Right atrium auricular region (tissue), 2 donors: Measurements from ENCODE around the gene TFDP2. TPM values are rescaled to one million over a fixed set of nuclear protein-coding genes. Genes with fewer than 3 reads are reported as not detected.
A peak's percentile ranks its signal among the peaks of the same experiment; 100 is the strongest.

Experiments
- DNase-seq: peaks from one replicate; pipeline ENCODE4 v3.0.0-alpha.2; 2019; ENCODE audit warnings: low spot score
- H3K27ac ChIP-seq, 2 donors: fragments of 200-600 bp; sonication (generic); 1 replicate in 1 of 2; 2 replicates in 1 of 2; pipeline ENCODE4 v1.5.1; 2016 to 2019
- H3K27me3 ChIP-seq, 2 donors: fragments of 200-600 bp; sonication (generic); one replicate each; pipeline versions ENCODE4 v1.5.1 to v1.6.0; 2017 to 2019
- H3K36me3 ChIP-seq: fragments of 200-600 bp; sonication (generic); one replicate; pipeline ENCODE4 v1.5.1; 2016
- H3K4me1 ChIP-seq, 2 donors: fragments of 200-600 bp; sonication (generic); one replicate each; pipeline versions ENCODE4 v1.5.1 to v1.6.0; 2017 to 2019
- H3K4me3 ChIP-seq, 2 donors: fragments of 200-600 bp; sonication (generic); 1 replicate in 1 of 2; 2 replicates in 1 of 2; pipeline ENCODE4 v1.5.1; 2017 to 2019; ENCODE audit warnings: mild to moderate bottlenecking in 1 of 2, moderate library complexity in 1 of 2
- H3K9me3 ChIP-seq, 2 donors: fragments of 200-600 bp; sonication (generic); one replicate each; pipeline ENCODE4 v1.5.1; 2019
- total RNA-seq, 2 donors: library from RNA; depleted of rRNA; stranded (reverse); fragments of >200 nt; gene quantifications; one replicate each; pipeline ENCODE4 v1.1.0, GENCODE V29; 2016
- TF ChIP-seq, protein P1 (sequence below), 2 donors: fragments of 200-600 bp; sonication (generic); IDR thresholded peaks; one replicate each; pipeline ENCODE4 v1.5.1; 2019; ENCODE audit warnings: antibody characterized with exemption in 2 of 2

Gene TFDP2
- total RNA-seq, 2 donors from 2014 or later, result 30.2 to 59.3 TPM

DNA sequence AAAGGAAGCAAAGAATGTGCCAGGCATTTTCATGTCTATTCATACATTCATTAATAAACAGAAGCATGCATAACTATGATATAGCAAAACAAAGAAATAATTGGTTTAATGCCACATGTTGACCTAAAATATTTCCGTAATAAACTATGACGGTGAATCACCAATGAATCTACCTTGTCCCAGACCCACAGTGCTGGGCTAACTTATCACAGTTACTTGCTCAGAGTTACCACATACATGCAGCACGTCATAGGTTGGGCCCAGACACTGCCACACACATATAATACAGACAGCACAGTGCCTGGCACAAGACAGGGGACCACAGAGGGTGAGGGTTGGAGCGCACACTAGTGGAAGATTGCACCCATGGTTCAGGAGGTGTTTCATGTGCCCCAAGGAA, 186.0 kb downstream of the TFDP2 start:
- no peaks in the 10 kb centered on the region for H3K9me3 ChIP-seq
- H3K27me3 ChIP-seq, result no peaks in the 10 kb centered on the region
- TF ChIP-seq, protein P1, sequence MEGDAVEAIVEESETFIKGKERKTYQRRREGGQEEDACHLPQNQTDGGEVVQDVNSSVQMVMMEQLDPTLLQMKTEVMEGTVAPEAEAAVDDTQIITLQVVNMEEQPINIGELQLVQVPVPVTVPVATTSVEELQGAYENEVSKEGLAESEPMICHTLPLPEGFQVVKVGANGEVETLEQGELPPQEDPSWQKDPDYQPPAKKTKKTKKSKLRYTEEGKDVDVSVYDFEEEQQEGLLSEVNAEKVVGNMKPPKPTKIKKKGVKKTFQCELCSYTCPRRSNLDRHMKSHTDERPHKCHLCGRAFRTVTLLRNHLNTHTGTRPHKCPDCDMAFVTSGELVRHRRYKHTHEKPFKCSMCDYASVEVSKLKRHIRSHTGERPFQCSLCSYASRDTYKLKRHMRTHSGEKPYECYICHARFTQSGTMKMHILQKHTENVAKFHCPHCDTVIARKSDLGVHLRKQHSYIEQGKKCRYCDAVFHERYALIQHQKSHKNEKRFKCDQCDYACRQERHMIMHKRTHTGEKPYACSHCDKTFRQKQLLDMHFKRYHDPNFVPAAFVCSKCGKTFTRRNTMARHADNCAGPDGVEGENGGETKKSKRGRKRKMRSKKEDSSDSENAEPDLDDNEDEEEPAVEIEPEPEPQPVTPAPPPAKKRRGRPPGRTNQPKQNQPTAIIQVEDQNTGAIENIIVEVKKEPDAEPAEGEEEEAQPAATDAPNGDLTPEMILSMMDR (IDR thresholded peaks at IDR 0.05), result no peak
- no peak overlapping the region for H3K27ac ChIP-seq
- DNase-seq, result peak; percentile 26
- no peak overlapping the region for H3K4me3 ChIP-seq
- H3K36me3 ChIP-seq, result peaks cover 19% of the 10 kb centered on the region
- H3K4me1 ChIP-seq, result no peaks in the 10 kb centered on the region

DNA sequence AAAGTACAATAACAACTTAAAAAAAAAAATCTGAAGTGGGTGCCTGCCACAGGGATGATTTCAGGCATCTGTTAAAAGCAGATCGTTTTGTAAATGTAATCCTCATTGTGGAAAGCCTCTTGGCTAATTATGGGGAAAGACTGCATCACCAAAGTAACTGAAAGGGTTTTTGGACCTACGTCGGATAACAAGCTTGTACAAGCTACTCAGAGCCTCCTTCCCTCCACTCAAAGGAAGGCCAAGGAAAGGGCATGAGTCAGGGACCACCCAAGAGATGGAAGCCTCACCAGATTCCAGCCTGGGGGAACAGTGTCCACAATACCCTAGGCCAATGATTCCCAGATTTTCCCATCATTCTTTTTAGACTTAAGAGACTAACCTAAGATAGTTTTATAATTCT, 188.6 kb downstream of the TFDP2 start:
- peak; percentile 58 for DNase-seq
- Histone ChIP-seq H3K9me3 (no peaks in the 10 kb centered on the region), H3K27ac (peak overlapping the region; percentile 37 to 68), H3K36me3 (peaks cover 25% of the 10 kb centered on the region), H3K4me3 (no peak overlapping the region), H3K27me3 (no peaks in the 10 kb centered on the region), H3K4me1 (no peaks in the 10 kb centered on the region)
- TF ChIP-seq, protein P1 (IDR thresholded peaks at IDR 0.05), result no peak

DNA sequence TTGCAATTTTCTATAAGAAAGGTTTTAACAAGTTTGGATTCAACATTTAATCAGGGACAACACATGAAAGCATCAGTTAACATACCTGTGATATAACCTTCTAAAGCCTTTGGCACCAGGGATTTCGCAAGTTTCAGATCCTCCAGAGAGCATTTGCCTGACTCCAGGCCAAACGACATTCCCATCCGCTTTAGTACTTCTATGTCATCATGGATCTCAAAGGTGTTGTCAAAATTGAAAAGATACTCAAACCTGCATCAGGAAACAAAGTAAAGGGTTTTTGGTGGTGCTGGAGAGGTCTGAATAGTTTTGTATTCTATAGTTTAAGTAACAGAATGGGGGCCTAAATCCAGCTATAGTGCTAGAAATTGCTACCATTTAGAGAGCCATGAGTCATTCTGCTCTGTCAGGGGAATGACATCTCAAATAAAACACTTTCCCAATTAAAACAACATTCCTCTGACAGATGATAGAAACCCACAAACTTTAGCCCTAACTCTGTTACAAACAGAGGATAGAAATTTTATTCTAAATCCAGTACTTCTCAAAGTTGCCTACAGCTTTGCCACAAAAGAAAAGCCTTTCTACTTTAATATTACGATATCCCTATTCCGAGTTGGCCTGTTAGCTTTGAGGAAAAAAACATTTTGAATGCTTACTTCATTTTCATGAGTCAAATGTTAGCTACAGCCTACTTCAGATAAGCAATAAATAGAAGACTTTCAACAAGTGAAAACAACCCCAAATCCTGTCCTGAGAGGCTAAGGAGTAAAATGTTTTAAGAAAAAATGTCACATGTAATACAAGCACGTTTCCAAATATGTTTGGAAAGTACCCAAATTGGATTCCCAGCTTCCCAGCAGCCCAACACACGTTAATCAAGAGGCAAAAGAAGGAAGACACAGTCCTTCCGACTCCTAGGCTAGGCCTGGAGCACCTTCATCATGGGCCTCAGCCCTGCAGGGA, 189.5 kb downstream of the TFDP2 start:
- TF ChIP-seq, protein P1 (IDR thresholded peaks at IDR 0.05), result no peak
- Histone ChIP-seq H3K9me3 (no peaks in the 10 kb centered on the region), H3K4me1 (no peaks in the 10 kb centered on the region), H3K36me3 (peaks cover 25% of the 10 kb centered on the region), H3K27me3 (no peaks in the 10 kb centered on the region), H3K27ac (peak overlapping the region; percentile 37 to 68), H3K4me3 (no peak overlapping the region)
- DNase-seq, result peak; percentile 46

DNA sequence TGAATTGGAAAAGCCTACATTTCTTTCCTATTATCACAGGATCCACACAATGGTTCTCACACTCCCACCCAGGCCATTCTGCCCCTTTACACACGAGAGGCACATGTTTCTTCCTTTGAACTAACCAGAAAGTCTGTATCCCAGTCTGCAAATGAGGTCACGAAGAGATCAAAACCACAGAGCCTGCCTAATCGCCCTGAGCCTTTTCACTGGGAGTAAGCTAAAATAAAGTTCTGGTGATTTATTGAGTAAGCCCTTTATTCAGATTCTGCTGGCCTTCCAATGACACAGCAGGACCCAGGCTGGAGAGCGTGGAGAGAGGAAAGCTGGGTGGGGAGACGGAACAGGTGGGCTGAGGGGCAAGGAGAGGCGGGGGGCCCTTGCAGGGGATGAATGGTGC, 194.2 kb downstream of the TFDP2 start:
- Histone ChIP-seq H3K4me1 (no peaks in the 10 kb centered on the region), H3K9me3 (no peaks in the 10 kb centered on the region), H3K36me3 (peaks cover 20% of the 10 kb centered on the region), H3K27me3 (no peaks in the 10 kb centered on the region), H3K4me3 (no peak overlapping the region), H3K27ac (no peak overlapping the region)
- no peak for DNase-seq
- TF ChIP-seq, protein P1 (IDR thresholded peaks at IDR 0.05), result no peak

DNA sequence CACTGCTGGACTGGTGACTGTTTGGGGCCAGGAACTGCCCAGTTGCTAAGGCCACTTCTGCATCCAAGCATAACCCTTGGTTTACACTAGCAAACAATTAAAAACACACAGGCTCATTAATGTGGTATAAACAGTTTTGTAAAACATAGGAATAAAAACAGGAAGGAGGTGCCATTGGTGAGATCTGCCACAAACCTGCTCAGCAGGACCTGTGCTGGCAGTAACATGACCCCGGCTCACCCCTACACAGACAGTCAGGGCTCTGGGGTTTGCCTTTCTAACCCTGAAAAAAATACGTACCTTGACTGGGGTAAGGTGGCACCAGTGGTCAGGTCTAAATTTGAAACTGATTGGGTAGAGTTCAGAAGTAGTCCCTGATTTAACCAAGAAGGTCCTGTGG, 196.7 kb downstream of the TFDP2 start:
- Histone ChIP-seq H3K36me3 (no peaks in the 10 kb centered on the region), H3K4me1 (no peaks in the 10 kb centered on the region), H3K27me3 (no peaks in the 10 kb centered on the region), H3K9me3 (no peaks in the 10 kb centered on the region), H3K4me3 (no peak overlapping the region), H3K27ac (no peak overlapping the region)
- TF ChIP-seq, protein P1 (IDR thresholded peaks at IDR 0.05), result no peak
- no peak for DNase-seq
